Iris pigment epithelial cell (primary cell): ENCODE data around the gene LARGE1.
"Not testable (repeated sequence)": the region's sequence is repeated elsewhere in the genome, so short reads cannot be mapped to it uniquely, and the experiment has no call there.

Source experiments
- DNase-seq: peaks from one replicate; pipeline ENCODE4 v3.0.0-alpha.2; 2011; ENCODE audit warnings: low read depth

LARGE1 gene

GRCh38 chr22:33472462-33473344 is 447.6 kb downstream of the LARGE1 start:
- DNase-seq: no peak

GRCh38 chr22:33470456-33470855 is 449.8 kb downstream of the LARGE1 start:
- DNase-seq: no peak

DNA sequence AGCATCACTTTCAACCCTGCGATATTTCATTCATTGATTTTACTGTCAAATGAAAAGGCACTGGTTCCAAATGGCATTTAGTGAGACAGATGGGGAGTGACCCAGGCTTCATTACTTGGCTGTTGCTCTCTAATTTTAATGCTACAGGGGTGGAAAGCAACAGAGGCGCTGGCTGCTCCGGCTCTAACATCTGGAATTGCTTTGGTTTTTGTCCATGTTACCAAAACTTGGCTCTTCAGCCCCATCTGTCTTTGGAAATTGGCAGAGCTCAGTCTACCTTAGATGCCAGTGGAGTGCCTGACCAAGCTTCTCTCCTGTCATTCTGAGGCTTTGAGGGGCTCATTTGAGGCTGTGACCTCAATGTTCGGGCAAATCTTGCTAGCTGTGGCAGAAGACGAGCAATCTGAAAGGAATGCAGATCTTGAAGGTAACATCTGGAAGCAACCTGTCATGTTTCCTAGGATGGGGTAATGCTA is 452.6 kb downstream of the LARGE1 start:
- no peak for DNase-seq

DNA sequence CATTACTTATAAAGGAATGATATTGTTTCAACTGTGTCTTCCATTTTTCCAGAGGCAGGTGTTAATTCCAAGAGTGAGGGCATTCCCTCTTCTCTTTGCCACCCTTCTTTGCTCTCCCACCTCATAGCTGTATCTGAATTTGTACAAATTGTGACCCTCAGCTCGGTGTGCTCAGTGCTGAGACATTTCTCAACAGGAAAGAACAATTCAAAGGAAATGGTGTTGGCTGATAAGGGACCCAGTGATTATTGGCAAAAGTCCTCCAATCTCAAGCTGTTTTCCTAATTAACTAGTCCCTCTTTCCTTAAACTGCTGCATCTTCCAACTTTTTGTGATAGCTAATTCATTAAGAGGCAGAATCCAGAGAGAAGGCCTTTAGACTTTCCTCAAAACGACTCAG is 453.2 kb downstream of the LARGE1 start:
- no peak for DNase-seq

DNA sequence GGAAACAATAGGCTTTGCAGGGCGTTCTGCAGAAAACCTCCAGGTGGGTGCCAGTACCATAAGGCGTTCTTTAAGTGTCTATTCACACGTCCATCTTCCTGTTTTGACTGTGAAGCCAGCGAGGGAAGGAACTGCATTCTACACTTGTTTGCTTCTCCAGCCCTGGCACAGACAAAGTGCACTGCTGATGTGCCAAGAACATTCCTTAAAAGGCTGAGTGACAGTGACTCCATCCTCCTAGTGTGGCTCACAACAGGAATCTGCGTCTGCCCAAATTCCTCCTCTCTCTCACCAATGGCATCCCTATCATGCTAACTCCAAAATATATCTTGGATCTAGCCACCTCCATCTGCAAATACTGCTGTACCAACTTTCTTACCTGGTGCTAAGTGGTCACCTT is 454.7 kb downstream of the LARGE1 start:
- DNase-seq: no peak

- no peak for DNase-seq
These were observed 455.6 kb downstream of the LARGE1 start for GRCh38 chr22:33464698-33465097.

GRCh38 chr22:33461698-33462434 is 458.4 kb downstream of the LARGE1 start:
- no peak for DNase-seq

DNA sequence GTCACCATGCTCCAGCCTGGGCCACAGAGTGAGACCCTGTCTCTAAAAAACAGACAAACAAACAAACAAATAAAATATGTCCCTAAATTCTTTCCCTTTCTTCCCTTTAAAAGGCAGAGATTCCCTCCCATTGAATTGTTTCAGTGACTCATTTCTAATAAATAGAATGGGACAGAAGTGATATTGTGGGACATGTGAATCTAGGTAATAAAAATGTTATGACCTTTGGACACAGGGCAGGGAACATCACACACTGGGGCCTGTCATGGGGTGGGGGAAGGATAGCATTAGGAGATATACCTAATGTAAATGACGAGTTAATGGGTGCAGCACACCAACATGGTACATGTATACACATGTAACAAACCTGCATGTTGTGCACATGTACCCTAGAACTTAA is 459.0 kb downstream of the LARGE1 start:
- DNase-seq: not testable (repeated sequence)

DNA sequence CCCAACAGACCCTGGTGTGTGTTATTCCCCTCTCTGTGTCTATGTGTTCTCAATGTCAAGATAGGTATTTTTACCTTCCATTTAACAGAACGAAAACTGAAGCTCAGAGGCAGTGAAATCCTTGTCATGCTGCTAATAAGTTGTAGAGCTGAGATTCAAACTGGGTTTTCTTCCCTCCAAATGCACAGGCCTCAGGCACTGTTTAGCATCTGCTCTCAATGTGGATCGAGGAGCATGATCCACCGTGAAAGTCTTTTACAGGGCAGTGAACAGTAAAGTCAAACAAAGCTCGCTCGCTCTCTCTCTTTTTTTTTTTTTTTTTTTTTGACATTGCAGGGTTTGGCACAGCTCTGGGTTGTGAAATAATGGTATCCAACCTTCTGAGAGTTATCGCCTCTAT is 461.1 kb downstream of the LARGE1 start:
- DNase-seq: no peak

DNA sequence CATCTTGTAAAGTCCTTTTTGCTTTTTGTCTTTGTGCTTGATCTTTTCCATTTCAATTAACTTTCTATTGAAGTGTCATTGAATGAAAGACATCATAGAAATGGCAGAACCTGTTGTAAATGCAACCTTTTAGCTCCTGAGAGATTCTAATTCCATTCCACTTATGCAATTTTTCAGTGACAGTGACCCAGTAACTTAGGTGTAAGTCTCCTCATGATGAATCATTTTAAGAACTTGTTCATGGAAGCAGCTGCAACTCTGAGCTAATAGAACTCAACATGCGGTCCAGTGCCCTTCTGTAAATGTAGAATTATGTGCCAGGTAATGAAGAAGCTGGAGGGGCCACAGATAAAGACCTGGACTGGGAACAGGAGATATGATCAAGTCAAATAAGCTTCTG is 463.8 kb downstream of the LARGE1 start:
- DNase-seq: no peak

DNA sequence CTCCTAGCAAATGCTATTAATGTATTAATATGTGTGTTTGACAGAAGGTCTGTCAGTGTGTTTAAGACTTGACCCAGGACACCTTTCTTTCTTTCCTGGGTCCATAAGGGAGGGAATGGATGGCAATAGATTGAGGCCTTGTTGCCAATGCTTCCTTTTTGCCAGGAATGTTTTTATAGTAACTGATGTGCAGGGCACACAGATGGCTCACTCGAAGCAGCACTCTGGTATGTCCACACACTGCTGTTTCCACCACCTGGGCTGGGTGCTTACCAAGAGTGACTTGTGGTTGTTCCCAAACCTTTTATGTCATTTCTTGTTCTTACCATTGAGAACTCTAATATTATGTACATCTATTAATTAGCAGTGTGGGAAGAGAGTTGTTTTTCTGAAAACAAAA is 465.2 kb downstream of the LARGE1 start:
- DNase-seq: no peak

DNA sequence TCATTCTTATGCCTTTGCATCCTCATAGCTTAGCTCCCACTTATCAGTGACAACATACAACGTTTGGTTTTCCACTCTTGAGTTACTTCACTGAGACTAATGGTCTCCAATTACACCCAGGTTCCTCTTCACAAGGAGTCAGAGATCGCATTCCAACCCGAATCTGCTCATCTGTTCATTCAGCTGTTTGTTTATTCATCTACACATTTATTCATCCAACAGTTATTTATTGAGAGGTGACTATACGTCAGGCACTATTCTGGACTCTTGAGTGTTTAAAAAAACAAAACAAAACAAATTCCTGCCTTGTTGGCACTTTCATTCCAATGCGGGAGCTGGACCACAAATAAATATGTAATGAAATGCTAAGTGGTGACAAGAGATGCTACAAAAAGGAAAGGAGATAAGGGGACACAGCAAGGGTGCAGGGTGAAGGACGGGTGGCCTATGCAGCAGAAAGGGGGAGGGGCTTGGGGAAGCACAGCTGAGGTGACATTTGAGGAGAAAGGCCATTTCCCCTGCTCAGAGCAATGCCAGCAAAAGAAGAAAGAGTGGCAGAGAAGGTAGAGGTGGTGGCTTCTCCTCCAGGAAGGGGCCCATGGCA is 468.3 kb downstream of the LARGE1 start:
- no peak for DNase-seq

- DNase-seq: no peak
These were observed 469.5 kb downstream of the LARGE1 start for GRCh38 chr22:33450756-33451155.

- no peak for DNase-seq
These were observed 472.5 kb downstream of the LARGE1 start for GRCh38 chr22:33447733-33448132.

GRCh38 chr22:33443683-33444082 is 476.6 kb downstream of the LARGE1 start:
- no peak for DNase-seq

DNA sequence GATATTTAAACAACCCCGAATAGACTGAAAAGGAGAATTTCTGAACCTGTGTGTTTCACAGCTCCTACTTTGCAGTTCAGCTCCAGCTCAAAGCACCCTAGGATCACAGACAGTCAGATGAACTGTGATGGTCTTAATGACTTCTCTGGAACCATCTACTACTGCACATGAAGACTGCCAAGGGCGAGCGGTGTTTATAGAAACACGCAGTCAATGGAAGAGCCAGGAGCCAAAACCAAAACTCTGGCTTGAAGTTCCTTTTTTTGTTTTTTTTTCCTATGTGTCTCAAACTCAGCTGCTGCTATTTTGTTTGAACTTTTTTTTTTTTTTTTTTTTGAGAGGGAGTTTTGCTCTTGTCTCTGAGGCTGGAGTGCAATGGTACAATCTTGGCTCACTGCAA is 479.5 kb downstream of the LARGE1 start:
- no peak for DNase-seq

DNA sequence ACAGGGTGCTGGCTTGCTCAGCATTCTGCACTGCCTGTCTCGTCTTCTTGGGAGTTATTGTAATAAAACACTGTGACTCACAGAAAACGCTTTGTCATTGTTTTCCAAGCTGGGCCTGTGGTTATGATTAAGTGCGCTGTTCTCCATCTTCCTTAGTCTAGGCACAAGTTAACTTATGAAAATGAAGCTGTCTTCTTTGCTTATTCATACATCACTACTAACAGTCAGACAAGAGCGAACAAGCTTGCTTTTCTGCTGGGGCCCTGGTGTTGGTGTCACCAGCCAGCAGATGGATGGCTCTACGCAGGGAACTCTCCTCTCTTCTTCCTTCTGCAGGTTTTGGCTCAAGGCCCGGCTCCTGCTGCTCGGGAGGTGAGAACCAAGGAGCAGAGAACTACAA is 482.0 kb downstream of the LARGE1 start:
- DNase-seq: peak; percentile 26

DNA sequence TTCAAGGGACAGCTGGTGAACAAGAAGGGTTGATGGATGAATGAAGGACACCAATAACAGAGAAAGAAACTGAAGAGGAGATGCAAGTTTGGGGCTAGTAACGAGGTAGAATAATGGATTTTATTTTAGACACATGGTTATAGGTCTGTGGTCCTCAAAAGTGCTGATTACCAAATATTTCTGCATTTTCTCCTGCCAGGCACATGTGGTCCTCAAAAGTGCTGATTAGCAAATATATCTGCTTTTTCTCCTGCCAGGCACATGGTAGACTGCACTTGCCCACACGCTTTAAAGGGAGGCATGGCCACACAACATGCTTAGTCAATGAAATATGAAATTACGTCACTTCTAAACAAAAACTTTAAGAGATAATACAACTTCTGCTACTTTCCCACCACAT is 489.0 kb downstream of the LARGE1 start:
- DNase-seq: no peak

GRCh38 chr22:33429281-33429680 is 491.0 kb downstream of the LARGE1 start:
- no peak for DNase-seq

DNA sequence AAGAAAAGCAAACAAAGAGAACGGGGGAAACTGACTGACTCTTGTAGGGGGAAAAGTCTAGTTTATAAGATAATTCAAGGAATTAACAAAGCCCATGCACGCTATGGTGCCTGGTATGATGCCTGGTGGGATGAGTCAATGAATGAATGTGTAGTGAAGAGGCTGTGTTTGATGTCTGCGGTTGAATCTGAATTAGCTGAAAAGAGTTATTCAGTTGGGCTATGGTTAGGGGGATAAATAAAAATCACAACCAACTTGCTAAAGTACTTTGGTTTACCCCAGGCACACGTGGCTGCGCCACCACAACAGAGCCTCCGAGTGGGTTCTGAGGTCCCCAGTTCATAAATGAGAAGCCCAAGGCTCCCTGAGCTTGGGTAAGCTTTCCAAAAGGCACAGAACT is 492.8 kb downstream of the LARGE1 start:
- DNase-seq: no peak

GRCh38 chr22:33426451-33426850 is 493.8 kb downstream of the LARGE1 start:
- DNase-seq: no peak

- DNase-seq: no peak
These were observed 498.4 kb downstream of the LARGE1 start for GRCh38 chr22:33421859-33422258.

GRCh38 chr22:33418484-33418883 is 501.8 kb downstream of the LARGE1 start:
- no peak for DNase-seq
